ENCODE measurements around the gene ADGRG3.
"Not testable (repeated sequence)": the region's sequence is repeated elsewhere in the genome, so short reads cannot be mapped to it uniquely, and the experiment has no call there.

ADGRG3 gene

DNA sequence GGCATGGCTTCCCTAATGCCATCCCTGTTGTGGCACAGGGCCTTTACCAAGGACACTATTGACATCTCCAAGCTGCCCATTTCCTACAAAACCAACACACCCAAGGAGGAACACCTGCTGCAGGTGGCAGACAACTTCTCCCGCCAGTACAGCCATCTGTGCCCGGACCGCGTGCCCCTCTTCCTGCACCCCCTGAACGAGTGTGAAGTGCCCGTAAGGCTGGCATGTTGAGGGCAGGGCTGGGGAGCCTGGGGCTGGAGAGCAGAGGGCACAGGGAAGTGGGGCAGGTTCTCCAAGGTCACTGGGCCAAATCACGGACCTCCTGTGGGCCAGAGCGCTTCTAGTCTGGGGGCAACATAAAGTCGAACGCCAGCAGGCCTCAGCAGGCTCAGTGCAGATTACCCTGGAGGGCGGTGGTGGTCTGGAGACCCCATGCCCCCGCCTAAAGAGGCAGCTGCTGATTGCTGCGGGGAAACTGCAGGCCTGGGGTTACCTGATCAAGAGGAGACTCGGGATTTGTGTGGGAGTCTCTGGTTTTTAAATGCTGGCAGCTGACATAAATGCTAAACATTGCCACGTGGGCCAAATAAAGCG, 30.8 kb downstream of the ADGRG3 start:
- DNase-seq = no peak

DNA sequence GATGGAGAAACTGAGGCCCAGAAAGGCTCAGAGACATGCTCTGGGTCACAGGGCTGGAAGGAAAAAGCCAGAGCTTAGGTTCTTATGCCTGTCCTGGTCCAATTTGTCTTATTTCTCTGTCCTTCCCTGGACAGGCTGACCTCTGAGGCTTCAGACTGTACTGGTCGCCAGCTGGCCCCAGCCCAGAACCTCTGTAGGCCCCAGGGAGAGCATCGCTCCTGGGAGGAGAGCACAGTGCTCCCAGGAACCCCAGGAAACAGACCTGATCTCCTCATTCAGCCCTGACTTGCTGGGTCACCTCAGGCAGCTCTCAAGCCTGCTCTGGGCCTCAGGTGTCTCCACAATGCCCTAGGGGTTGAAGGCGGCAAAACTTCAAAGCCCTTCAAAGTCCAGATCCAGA, 31.4 kb downstream of the ADGRG3 start:
- no peak for DNase-seq

DNA sequence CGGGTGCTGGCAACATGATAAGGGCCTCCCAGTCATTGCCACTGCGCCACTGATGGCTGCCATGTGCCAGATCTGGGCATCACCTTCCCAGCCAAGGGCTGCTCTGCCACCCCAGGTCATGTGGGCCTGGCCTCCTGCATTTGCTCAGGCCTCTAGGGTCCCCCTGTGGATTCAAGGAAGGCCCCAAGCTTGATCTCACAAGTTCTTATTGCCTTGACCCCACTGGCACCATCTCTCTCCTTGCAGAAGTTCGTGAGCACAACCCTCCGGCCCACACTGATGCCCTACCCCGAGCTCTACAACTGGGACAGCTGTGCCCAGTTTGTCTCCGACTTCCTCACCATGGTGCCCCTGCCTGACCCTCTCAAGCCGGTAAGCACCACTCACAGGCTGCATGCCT, 31.8 kb downstream of the ADGRG3 start:
- no peak for DNase-seq

DNA sequence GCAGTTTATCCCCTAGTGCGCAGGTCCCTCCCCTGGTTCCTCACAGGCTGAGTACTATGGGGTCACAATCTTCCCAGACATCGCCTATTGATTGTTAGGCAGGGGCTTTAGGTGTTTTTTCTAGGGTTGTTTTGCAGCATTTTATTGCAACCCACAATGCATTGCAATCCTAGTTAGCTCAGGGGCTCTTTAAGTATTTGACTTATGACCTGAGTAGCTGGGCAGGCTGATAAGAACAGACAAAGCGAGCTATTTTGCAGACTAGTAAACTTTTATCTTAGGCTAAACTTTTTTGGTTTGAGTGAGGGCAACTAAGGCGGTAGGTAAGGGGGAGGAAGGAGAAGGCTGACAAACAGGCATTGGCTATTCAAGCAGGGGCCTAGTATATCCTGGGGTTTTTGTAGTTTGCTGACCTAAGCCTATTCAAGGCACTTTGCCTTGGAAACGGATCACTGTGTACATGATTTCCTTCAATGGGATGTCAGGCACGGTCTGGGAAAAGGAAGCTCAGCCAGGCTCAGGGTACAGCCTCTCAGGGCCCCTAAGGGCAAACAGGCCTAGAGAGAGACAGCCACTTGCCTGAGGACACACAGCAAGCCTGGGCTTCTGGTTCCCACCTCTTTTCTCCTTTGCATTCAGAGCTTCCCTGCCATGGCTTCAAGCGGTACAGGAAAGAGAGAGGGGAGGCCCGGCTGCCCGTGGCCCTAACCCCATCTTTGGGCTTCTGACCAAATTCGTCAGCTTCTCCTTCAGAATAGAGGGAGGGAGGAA, 32.9 kb downstream of the ADGRG3 start:
- no peak for DNase-seq

DNA sequence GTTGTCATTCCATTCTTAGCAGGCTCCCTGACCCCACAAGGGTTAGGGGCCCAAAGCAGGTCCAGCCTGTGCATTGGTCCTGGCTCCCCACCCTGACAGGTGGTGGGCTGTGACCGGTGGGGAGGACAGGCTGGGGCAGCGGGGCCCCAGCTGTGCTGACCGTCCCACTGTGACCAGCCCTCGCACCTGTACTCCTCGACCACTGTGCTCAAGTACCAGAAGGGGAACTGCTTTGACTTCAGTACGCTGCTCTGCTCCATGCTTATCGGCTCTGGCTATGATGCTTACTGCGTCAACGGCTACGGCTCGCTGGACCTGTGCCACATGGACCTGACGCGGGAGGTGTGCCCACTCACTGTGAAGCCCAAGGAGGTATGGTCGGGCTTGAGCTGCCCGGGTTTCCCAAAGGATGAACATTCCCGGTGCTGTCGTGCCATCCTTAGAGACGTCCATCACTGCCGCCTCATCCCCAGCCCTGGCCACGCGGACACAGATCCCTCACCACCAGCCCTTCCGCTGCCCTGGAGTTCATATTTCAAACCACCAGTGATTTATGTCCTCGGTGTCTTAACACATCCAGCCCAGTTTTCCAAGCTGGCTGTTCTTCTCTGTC, 33.8 kb downstream of the ADGRG3 start:
- DNase-seq = no peak

DNA sequence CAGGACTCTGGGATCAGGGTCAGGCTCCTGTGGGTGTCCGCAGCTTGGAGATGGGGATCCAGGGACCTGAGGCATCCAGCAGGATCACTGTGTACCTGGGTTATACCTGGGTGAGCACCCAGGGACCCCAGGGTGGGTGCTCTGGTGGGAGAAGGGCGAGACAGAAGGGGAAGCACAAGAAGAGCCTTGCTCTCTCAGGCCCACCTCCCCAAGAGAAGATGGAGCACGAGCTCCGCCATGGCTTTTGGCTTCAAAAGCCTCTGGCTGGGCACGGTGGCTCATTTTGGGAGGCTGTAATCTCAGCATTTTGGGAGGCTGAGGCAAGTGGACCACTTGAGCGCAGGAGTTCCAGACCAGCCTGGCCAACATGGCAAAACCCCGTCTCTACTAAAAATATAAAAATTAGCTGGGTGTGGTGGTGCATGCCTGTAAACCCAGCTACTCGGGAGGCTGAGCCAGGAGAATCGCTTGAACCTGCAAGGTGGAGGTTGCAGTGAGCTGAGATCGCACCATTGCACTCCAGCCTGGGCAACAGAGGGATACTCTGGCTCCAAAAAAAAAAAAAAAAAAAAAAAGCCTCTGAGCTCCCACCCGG, 35.4 kb downstream of the ADGRG3 start:
- DNase-seq = no peak

DNA sequence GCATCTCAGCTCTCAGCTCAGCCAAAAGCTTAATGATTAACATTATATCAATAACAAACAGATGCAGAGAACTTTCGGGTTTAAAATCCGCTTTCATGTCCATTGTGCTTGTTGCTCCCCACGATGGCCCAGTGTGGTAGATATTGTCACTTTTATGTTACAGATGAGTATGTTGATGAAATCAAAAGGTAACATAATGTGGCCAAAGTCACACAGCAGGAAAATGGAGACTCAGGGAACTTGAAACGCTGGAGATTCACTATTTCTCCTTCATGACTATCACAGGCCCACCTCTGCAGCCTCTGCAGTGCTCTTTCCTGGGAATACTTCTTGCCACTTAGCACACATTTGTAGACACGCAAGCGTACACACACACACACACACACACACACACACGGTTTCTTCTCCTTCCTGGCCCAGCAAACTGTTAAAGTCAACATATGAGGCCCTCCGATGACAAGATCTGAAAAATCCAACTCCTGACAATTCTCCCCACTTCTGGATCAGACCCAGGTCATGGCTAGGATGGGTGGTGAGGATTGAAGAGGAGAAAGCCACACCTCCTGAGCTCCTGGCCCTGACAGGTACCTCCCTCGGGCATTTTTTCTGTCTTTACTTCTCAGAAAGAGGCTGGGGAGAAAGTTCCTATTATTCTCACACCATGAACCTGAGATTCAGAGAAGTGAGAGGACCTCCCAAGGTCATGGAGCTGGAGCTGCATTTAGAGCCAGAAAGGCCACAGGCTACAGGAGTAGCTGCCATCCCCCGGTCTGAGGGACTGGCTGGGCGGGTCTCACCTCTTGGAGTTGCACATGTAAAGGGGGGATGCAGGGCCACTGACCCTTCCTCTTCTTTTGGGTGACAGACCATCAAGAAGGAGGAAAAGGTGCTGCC, 36.2 kb downstream of the ADGRG3 start:
- no peak for DNase-seq

DNA sequence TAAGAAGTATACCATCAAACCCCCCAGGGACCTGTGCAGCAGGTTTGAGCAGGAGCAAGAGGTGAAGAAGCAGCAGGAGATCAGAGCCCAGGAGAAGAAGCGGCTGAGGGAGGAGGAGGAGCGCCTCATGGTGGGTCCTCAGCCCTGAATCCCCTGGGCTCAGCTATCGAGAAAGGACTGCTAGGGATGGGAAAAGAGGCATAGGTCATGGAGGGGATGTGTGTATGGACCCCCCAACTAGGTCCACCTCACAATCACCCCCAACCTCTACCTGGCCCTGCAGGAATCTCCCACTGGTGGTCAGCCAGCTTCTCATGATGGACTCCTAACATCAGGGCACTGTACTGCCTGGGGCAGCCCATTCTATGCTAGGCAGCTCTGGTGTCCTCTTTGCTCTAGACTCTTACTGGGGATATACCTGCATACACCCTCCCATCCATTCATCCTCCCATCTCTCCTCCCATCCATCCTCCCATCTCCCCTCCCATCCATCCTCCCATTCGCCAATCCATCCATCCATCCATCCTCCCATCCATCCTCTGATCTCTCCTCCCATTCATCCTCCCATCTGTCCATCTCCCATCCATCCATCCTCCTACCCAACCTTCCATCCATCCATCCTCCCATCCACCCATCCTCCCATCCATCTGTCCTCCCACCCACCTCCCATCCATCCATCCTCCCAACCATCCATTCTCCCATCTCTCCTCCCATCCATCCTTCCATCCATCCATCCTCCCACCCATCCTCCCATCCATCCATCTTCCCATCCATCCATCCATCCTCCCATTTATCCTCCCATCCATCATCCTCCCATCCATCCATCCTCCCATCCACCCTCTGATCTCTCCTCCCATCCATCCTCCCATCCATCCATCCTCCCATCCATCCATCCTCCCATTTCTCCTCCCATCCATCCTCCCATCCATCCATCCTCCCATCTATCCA, 37.1 kb downstream of the ADGRG3 start:
- no peak for DNase-seq

DNA sequence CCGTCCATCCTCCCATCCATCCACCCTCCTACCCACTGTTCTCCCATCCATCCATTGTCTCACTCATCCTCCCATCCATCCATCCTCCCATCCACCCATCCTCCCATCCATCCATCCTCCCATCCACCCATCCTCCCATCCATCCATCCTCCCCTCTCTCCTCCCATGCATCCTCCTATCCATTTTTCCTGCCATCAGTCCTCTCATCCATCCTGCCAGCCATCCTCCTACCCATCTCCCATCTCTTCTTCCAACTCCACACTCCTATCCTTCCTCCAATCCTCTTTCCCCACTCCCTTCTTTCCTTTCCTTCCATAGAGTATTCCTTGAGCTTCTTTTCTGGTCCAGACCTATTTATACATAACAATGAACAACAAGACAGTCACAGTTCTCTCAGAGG, 38.6 kb downstream of the ADGRG3 start:
- DNase-seq = no peak

DNA sequence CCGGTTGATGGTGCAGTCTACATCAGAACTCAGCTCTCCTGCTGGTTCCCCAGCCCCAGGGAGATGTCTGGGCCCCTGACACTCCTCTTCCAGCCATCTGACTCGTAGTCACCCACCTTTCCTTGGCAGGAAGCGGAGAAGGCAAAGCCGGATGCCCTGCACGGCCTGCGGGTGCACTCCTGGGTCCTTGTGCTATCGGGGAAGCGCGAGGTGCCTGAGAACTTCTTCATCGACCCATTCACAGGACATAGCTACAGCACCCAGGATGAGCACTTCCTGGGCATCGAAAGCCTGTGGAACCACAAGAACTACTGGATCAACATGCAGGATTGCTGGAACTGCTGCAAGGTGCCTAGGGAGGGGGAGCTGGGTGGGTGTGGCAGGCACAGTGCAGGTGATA, 39.2 kb downstream of the ADGRG3 start:
- no peak for DNase-seq

DNA sequence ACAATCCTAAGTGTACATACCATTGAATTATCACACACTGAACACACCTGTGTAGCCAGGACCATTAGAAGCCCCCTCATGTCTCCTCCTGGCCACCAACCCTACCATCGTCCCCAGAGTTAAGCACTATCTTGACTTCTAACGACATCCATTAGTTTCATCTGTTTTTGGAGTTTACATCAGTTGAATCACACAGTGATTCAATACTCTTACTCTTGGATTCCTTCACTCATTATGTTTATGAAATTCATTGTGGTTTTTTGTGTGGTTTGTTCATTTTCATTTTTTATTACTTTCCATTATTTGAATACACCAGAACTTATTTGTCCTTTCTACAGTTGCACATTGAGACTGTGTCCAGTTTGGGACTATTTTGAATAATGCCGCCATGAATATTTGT, 40.1 kb downstream of the ADGRG3 start:
- DNase-seq = no peak

DNA sequence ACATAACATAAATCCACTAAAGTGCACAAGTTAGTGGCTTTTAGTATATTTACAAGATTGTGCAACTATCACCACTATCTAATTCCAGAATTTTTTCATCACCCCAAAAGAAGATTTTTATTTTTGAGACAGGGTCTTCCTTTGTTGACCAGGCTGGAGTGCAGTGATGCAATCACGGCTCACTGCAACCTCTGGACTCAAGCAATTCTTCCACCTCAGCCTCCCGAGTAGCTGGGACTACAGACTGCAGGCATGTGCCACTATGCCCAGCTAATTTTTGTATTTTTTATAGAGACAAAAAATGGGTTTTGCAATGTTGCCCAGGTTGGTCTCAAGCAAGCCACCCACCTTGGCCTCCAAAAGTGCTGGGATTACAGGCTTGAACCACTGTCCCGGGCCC, 41.6 kb downstream of the ADGRG3 start:
- DNase-seq = no peak

DNA sequence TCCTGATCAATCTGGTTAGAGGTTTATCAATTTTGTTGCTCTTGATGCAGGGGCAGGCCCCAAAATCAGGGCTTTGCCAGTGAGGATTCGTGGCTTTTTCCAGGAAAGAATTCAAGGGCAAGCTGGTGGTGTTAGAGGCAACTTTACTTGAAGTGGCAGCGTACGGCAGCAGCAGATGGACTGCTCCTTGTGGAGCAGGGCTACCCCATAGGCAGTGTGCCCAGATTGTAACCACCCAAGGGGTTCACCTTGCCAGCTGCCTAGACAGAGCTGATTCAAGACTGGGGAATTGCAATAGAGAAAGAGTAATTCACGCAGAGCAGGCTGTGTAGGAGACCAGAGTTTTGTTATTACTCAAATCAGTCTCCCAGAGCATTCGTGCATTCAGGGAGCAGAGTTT, 43.2 kb downstream of the ADGRG3 start:
- DNase-seq = no peak

DNA sequence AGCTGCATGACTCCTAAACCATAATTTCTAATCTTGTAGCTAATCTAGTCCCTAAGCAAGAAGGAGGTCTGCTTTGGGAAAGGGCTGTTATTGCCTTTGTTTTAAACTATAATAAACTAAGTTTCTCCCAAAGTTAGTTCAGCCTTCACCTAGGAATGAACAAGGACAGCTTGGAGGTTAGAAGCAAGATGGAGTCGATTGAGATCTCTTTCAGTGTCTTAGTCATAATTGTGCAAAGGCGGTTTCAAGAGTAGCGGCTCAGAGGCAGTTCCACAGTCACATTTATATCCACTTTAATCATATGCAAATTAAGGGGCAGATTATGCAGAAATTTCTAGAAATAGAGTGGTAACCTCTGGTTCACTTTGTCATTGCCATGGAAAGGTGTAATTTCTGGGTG, 43.9 kb downstream of the ADGRG3 start:
- DNase-seq = no peak

DNA sequence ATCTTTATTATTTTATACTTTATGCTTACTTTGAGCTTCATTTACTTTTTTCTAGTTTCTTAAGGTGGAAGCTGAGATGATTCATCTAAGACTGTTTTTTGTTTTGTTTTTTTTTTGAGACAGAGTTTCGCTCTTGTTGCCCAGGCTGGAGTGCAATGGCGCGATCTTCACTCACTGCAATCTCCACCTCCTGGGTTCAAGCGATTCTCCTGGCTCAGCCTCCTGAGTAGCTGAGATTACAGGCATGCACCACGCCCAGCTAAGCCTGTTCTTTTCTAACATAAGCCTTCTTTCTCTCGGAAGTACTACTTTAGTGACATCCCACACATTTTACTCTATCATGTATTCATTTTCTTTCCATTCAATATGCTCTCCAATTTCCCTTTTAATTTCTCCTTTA, 44.5 kb downstream of the ADGRG3 start:
- DNase-seq = not testable (repeated sequence)

DNA sequence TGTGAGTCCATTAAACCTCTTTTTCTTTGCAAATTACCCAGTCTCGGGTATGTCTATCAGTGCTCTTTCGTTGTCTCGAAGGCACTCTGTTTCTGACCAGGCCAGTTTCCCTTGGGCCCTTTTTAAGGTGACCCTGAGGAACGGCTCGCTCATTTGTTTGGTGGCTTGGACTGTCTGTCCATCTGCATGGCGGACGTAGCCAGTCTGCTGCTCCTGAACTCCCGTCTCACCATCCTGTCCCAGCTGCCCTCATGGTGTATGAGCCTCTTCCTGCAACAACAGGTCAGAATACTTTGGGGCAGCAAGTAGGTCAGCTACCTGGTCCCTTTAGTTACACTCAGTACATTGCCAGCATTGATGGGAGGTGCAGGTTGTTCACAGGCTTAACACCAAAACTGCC, 45.5 kb downstream of the ADGRG3 start:
- DNase-seq = no peak

DNA sequence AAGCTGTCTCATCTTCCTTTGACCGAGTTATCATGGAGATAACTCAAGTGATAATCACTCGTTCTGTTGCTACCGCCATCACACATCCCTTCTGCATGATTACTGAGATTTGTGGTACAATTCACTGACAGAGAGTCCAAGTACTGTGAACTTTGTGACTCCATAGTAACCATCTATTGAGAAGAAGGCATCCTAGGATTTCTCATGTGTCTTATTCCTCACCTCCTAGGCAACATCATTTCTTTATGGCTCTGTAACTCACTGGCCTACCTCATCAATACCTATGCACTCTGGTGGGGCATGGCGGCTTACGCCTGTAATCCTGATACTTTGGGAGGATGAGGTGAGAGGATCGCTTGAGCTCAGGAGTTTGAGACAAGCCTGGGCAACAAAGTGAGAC, 45.9 kb downstream of the ADGRG3 start:
- no peak for DNase-seq

DNA sequence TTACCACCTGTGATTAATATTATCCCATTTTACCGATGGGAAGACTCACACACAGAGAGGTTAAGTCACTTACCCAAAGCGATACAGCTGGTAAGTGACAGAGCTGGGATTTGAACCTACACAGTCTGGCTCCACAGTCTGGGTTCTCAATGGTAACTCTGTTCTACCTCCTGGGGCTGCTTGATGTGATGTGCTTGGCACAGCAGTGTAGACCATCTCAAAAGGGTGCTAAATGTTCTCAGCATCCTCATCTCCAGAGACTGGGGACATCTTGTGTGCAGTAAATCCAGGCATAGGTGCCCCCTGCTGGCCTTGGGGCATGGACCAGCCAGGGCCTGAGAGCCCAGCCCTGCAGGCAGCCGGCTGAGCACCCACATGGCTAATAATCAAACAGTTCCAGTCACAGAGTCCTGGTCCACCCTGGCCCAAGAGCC, 52.1 kb downstream of the ADGRG3 start:
- DNase-seq = peak; percentile 15

DNA sequence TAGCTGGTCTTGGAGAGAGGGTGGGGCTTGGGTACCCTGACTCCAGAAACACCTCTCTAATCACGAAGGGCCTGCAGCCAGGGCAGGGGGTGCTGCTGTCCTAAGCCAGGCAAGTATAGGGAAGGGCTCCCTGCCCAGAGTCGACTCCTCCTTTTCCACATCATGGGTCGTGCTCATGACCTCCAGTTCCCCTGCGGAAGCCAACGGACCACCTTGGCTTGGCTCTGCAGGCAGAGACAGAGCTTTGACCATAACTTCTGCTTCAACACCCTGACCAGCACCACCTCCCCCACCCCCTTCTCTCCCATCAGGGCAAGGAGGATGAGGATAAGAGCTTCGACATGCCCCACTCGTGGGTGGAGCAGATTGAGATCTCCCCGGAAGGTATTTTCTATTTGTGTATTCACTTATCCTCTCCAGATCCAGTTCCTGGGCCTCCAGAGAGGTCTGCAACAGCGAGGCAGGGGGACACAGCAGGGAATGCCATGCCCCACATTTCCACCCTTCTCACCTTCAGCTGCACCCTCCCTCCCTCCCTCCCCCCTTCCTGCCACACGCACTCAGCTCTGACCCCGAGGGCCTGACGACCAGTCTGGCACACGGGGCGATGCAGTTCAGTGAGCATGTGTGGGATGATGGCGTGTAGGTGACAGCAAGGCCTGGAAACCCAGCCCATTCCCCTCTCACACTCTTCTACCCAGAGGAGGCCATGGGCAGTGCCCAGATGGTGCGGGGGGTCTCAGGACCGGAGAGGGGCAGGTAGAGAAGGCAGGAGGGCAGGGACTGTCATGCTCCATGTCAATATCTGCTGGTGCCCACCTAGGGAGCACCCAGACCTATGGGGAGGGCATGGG, 53.5 kb downstream of the ADGRG3 start:
- DNase-seq = no peak

DNA sequence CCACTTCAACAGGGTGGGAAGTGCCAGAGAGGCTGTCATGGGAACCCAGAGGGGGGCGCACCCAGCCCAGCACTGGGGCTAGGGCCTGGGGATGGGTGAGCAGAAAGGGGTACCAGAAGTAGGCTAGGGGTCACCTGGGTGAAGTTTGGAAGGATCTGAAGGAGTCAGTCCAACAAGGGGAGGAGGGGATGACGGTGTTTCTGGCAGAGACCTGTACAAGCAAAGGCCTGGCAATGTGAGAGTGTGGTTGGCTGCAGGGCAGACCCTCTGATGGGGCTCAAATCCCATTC, 54.0 kb downstream of the ADGRG3 start:
- no peak for DNase-seq

DNA sequence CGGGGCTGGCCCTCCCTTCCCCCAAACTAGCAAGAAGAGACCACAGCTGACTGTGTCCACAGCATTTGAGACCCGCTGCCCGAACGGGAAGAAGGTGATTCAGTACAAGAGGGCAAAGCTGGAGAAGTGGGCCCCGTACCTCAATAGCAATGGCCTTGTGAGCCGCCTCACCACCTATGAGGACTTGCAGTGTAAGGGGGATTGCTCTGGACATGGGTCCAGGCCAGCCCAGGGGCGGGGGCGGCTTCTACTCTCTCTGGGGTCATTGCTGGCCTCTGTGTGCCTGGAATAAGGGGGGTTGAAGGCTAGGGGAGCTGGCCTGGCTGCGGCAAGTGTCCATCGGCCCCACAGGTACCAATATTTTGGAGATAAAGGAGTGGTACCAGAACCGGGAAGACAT, 54.5 kb downstream of the ADGRG3 start:
- no peak for DNase-seq
